Measurements from ENCODE around the gene DRAM2. TPM values are rescaled to one million over a fixed set of nuclear protein-coding genes. Genes with fewer than 3 reads are reported as not detected.

Gene DRAM2
- total RNA-seq, 2 donors from 2014 or later = 11.9 to 27.5 TPM

Small RNA genes within 50 kb of the gene (small RNA-seq; reads per million reads assigned to genes)
- not detected for gene AL355816.1

Other genes with a start within 250 kb of the DRAM2 start
- gene LRIF1, start 176.2 kb downstream of the DRAM2 start, total RNA-seq = 1 to 10 TPM; 3.6 to 9.9 TPM
- gene CEPT1, start 130 bp upstream of the DRAM2 start, total RNA-seq = 10 to 100 TPM; 16.9 to 26.0 TPM
- gene DENND2D, start 60.6 kb upstream of the DRAM2 start, total RNA-seq = 10 to 100 TPM; 16.1 to 35.3 TPM
- gene CHI3L2, start 87.6 kb upstream of the DRAM2 start, total RNA-seq = not detected
- gene CHIA, start 150.8 kb upstream of the DRAM2 start, total RNA-seq = not detected